Pons (tissue), 1 donor: ENCODE results near the gene KAT6B.
"Not testable (repeated sequence)": the region's sequence is repeated elsewhere in the genome, so short reads cannot be mapped to it uniquely, and the experiment has no call there.

Experiments used
- DNase-seq: peaks from one replicate; pipeline ENCODE4 v3.0.0-alpha.2; 2016; ENCODE audit warnings: low spot score

The KAT6B gene

DNA sequence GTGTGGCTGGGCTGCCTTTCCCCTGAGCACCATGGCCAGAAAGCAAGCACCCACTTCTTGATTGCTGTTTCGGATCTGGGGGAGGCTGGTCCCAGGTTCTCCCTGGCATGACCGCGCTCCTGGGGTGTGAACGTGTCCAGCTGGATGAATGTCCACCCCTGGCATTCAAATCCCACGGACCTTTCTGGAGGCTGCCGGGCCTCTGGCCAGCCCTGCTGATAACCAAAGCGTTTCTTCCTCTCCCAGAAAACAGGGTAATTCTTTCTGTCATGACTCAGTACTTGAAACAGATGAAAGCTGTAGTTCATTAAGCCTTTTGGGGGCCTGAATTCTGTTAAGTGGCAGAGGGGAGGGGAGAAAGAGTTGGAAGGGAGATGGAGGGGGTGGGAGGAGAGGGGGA is 211.9 kb downstream of the KAT6B start:
- DNase-seq, result no peak

DNA sequence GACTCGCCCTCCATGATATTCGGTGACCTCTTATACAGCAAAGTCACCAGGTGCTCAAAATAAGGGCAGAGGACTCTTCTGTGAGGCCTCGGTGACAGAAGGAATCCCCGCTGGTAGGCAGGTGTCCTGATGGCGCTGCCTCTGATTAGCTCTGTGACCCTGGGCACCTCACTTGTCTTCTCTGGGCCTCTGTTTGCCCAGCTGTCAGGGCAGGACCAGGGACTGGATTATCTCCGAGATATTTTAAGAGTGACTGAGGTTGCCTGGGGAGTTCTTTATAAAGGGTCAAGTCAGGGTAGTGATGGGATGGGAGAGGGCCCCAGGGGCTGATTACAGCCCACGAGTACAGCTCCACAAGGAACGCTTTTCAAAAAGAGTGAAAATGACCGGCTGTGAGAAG is 214.2 kb downstream of the KAT6B start:
- DNase-seq, result no peak

DNA sequence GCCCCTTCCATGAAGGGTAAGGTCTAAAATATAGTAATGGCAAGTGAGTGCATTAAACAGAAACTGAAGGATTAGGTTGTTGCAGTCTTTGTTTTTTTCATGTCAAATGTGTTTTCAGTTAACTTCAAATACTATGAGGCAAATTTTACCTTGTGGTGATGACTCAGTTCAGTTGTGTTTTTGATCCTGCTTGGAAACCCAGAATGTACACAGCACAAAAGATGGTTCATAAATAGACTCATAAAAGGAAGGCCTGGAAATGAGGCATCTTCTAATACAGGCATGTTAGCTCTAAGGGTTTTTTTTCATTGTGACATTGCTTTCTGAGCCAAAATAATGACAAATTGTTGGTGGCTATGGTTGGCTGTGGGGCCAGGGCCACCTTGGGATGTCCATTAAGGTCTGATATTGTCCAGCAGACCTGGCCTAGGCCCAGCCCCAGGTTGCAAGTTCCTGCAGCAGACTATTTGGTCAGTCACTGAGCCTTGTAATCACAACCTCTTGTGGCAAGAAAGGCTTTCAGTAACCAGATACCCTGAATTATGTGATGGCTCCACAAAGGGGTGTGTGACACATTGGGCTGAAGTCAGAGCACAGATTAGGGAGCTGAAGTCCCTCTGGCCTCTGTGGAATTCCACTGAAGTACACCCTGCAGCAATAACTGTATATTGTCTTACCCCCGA is 216.0 kb downstream of the KAT6B start:
- DNase-seq, result no peak

DNA sequence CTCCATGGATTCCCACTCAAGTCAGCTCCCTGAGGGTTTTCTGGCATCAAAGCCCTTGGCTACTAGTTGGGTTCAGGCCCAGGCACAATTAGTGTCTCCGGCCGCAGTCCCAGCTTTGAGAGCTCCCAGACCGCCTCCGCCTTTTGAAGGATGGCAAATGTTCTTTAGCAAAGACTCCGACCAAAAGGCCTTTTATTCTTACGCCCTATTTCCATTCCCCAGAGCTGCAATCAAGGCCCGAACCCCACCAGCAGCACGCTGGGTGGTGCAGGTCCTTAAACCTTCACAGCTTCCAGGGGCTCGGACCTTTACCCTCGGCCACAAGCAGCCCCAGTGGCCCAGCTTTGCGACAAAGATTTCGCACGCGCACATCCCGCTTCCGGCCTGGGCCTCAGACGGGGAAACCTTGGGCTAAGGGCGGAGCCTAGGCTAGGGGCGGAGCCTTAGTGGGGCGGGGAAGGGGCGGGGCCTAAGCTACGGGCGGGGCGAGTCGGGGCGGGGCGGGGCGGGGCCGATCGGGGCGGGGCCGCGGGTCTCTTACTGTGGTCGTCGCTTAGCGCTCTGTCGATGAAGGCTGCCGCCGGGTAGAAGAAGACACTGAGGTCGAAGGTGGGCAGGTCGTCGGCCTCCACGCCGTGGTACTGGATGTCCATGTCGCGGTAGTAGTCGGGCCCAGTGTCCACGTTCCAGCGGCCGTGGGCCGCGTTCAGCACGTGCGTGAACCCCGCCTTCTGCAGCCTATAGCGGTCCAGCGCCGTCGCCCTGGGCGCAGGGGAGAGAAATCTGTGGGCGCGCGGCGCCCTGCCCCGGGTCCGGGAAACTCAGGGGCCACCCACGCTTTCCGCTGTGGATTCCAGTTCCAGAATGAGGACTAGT is 217.1 kb downstream of the KAT6B start:
- no peak for DNase-seq

- DNase-seq, result no peak
These were observed 222.3 kb downstream of the KAT6B start for GRCh38 chr10:75048669-75049098.

DNA sequence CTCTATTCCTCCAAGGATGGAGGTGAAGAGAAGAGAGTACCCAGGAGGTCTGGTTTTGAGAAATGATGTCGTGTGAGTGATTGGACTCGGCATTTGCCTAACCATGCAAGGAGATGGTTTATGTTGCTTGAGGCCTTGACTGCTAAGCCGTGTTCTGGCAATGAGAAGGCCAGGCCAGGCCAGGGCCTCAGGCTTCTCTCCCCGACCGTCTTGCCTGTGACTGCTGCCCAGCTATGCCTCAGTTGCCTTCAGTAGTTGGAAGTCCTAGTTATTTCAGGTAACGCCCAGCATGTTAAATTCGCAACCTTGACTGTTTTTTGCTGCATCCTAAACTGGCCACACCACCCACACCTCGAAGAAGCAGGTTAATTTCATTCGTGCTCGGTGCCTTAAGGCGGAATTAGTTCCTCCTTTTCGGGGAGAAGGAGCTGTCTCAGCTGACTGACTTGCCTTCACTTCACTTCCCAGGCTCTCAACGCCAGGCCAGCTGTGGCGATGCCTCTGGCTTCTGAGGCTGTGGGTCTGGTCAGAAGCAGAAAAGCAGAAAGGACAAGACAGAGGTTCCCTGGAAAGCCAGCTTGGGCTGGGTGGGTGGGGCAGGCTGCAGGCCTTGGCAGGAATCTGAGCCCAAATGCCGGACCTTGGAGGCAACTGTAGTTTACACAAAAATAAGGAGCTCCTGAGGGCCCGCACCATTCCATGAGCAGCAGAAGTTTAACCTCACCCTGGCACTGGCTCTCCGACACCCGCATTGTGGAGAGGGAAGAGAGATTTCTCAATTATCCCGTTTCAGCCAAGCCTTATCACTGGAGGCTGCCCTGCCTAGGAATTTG is 223.1 kb downstream of the KAT6B start:
- DNase-seq, result no peak

DNA sequence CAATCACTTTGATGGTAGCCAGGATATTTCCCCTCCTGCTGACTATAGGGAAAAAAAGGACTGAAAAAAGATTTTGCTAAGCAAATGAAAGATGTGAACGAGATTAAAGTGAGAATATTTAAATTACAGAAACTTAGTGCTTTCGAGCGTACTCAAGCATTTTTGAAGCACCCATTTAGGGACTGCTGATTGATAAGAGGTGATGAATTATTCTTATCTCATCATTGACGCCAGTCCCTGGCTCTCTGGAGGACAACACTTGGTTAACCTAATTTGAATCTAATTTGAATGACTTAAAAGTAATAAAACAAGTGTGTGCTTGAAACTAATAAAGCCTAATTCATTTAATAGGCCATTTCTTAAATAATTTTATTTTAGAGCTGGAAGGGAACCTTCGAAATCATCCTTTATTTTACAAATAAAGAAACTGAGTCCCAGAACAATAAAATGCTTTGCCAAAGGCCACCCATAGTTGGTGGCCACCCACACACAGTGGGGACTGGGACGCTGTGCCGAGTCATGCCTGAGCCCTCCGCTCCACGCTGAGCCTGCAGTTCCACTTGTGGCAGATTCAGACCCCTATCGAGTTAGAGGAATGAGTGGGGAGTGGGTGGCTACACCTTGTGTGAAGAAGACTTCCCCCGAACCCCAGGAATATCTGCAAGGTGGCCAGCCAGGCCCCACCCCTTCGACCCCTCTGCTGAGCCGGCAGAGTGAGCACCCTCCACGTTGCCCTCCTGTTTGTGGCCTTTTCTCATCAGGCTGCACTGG is 223.9 kb downstream of the KAT6B start:
- no peak for DNase-seq

GRCh38 chr10:75051308-75051707 is 224.9 kb downstream of the KAT6B start:
- no peak for DNase-seq

DNA sequence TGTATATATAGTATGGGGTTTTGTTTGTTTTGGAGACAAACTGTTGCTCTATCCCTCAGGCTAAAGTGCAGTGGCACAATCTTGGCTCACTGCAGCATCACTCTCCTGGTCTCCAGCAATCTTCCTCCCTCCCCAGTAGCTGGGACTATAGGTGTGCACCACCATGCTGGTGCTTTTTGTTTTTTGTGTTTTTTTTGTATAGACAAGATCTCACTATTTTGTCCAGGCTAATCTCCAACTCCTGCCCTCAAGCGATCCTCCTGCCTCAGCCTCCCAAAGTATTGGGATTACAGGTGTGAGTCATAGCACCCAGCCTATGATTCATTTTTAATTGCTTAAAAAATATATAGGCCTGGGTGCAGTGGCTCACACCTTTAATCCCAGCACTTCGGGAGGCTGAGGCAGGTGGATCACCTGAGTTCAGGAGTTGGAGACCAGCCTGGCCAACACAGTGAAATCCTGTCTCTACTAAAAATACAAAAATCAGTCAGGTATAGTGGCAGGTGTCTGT is 229.6 kb downstream of the KAT6B start:
- DNase-seq, result not testable (repeated sequence)

GRCh38 chr10:75057680-75058079 is 231.3 kb downstream of the KAT6B start:
- DNase-seq, result no peak

DNA sequence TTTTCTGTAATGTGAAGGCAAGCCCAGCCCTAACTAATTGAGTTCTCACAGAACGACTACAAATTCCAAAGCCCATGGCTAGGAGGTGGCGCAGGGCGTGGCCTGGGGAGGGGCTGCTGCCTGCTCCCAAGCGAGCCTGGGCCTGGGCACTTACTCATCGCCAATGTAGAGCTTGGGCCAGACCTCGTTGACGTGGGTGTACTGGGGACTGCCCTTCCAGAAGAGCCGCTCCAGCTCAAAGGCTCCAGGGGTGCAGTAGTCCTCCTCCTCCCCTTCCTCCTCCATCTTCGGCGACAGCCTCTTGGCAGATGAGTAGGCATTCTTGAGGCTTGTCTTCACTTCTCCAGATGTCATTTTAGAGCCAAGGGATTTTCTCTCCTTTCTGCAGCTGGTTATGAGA is 231.8 kb downstream of the KAT6B start:
- no peak for DNase-seq

GRCh38 chr10:75061709-75062505 is 235.5 kb downstream of the KAT6B start:
- DNase-seq, result no peak

GRCh38 chr10:75062506-75063299 is 236.3 kb downstream of the KAT6B start:
- no peak for DNase-seq

GRCh38 chr10:75063461-75064230 is 237.2 kb downstream of the KAT6B start:
- no peak for DNase-seq

DNA sequence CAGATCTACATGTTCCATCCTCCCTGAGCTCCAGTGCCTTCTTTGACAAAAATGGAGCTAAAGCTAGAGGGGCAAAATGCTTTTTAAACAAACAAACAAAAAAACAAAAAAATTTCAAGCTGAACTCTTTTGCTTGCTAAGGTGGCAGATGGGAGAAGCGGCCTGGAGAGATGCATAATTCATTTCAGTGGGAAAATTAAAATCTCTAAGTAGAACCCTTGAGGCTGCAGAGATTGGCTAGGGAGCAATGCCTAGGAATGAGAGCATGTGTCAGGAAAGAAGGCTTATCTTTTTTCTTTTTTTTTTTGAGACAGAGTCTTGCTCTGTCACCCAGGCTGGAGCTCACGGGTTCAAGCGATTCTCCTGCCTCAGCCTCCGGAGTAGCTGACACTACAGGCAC is 238.7 kb downstream of the KAT6B start:
- DNase-seq, result no peak

DNA sequence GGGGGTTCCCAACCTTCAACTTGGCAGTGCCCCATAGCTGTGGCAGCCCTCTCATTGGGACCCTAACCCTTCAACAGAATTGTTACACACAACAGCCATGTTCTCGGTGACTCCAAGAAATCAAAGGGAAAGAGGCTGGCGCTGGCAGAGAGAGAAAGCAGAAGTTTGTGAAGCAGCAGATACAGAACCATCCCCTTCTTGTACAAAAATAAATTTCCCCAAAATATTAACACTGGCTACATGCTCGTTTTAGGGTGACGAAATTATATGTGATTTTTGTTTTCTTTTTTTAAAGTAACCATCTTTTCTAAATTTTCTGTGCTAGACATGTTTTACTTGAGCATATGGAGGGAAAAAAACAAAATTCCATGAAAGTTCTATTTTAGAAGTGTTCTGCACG is 239.9 kb downstream of the KAT6B start:
- no peak for DNase-seq

DNA sequence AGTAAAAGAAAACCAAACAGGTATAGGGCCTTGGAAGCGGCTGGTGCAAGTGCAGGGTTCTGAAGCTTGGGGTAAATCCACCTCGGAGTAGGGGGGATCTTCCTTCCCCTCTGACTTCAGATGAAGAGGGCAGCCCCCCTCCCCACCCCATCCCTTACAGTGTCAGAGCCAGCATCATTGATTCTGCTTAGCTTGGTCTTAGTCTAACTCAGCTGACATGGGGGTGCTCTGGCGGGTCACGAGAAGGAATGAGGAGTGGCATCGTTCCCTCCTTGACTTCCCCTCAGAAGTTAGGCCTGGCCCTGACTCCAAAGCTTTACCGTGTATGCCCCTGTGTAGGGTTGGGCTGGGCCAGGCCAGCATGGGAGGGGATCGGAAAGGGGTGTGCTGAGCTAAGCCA is 240.9 kb downstream of the KAT6B start:
- no peak for DNase-seq

GRCh38 chr10:75068523-75068922 is 242.1 kb downstream of the KAT6B start:
- DNase-seq, result no peak

- DNase-seq, result no peak
These were observed 244.1 kb downstream of the KAT6B start for GRCh38 chr10:75070476-75070875.
